GM21381 (cell line): Measurements from ENCODE around the gene MGA.

ENCODE experiments used
- ATAC-seq: cut with Tn5 transposase; IDR thresholded peaks from one replicate; pipeline ENCODE4 v1.9.1; 2021; ENCODE audit warnings: mild to moderate bottlenecking, moderate library complexity; ENCODE audit not compliant: unreplicated experiment

The MGA gene

DNA sequence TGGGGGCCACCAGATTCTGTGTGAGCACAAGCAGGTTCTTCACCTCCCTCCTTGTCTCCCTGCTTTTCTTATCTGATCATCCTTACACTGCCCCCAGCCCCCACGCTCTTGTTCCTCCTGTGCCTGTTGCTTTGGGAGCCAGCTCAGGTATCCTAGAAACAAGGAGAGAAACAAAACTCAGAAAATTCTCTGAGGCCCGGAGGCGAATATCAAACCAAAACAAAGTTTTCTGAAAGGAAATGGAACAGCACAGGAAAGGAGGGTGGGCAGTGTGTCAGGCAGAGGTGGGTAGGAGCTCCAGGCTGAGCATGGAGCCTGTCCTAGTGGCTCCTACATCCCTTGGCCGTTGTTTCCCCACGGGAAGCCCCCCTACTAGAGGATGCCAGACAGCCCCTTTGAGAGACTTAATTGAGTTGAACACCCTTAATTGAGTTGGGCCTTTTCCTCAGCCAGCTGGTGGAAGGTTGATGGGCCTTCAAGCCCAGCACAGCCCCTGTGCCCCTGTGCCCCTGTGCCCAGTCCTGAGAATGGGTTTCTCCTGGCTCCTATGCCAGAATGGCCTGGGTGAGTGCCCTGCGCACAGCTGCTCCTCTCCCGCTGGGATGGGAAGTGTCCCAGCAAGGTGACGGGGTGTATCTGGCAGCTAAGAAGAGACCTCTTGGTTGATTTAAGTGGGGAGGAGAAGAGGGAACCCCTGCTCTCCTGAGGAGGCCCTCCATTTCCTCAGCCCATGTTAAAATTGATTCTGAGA lies 144.9 kb downstream of the MGA start:
- ATAC-seq, result no peak

DNA sequence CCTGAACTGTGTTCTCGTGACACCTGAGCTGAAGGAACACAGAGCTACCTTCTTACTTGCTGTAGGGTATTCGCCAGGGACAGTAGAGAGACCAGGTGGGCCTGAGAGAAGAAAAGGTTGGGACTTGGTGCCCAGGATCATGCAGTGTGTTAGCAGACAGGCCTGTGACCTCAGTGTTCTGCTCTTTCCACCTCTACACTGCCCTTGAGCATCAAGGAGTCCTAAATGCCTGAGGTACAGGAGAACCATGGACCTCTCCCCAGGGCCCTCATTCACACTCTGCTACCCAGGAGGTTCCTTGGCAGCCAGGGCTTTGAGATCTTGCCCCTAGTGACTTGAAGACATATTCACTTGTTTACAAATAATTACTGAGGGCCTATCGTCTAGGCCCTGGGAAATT lies 145.5 kb downstream of the MGA start:
- no peak for ATAC-seq

DNA sequence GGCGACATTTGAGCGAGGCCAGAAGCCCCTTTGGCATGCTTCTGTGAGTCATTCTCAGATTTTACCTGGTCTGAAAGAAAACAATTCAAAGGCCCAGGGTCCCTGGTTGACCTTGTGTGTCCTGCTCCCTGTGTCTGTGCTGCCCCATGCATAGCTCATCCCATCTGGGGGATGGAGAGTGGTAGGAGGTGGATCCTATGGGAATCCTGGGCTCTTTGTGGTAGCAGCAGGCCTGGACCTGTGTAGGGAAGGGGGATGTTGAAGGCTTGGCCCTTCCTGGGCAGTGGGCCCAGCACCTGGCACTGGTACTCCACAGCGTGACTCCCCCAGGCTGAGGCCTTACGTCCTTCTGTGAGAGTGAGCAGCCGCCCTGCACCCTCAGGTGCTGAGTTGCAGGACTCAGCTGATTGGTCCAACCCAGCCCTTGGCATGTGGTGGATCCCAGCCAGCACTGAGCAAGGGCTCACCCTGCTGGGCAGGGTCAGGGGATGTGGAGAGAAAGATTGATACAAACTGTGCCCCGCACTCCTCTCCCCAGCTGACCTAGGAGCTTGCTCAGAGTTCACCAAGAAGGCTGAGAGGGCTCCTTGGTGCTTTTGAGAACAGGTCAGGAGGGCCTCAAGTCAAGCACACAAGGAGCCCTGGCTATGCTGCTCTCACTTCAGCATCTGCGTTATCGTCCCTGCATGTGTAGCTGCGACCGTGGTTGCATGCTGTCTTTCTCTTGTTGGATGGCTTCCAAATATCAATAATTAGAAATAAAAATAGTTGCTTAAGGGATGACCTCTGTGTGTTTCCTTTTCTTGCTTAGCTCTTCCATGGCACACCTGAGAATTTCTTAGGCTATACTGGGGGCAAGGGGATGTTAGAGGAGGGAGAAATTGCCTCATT lies 146.3 kb downstream of the MGA start:
- no peak for ATAC-seq

DNA sequence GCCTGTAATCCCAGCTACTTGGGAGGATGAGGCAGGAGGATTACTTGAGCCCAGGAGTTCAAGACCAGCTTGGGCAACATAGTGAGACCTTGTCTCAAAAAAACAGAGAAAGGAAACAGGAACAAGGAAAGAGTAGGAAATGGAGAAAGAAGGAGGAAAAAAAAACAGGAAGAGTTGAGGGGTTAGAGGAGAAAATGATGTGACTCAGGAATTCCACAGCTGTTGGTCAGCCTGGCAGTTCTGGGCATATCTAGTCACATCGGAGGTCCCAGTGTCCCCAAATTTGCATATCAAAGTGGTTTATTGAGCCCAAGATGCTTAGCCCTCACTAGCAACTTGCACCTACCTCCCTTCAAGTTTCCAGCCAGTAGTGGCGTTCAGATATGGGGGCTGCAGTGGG lies 148.9 kb downstream of the MGA start:
- ATAC-seq, result no peak

DNA sequence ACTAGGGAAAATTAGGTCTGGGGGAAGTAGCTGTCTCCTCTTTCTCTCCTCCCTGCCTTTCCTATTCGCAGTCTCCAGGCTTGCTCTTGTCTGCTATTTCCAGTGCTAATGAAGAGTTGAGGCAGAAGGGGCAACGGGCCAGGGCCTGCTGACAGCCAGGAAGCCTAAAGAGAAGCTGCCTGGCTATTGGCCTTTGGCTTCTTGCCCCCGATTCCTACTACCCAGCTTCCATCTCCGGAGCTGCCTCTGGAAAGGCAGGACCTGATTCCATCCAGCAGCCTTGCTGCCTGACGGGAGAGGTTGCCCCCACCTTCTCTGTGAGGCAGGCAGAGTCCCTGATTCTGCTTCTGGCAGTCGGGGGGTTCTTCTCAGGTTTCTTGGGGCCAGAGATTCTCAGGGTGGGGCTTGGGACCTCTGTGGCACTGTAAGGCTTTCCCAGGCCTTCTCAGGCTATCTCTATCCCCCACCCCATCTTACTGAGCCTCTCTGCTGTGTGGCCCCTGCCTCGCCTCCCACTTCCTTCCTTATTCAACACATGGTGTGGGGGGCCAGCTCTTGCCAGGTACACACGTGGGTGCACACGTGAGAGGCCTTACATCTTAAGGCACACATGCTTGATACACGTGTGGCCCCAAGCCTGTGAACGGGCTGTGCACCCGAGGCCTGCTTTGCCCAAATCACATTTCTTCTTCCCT lies 149.5 kb downstream of the MGA start:
- ATAC-seq, result no peak

DNA sequence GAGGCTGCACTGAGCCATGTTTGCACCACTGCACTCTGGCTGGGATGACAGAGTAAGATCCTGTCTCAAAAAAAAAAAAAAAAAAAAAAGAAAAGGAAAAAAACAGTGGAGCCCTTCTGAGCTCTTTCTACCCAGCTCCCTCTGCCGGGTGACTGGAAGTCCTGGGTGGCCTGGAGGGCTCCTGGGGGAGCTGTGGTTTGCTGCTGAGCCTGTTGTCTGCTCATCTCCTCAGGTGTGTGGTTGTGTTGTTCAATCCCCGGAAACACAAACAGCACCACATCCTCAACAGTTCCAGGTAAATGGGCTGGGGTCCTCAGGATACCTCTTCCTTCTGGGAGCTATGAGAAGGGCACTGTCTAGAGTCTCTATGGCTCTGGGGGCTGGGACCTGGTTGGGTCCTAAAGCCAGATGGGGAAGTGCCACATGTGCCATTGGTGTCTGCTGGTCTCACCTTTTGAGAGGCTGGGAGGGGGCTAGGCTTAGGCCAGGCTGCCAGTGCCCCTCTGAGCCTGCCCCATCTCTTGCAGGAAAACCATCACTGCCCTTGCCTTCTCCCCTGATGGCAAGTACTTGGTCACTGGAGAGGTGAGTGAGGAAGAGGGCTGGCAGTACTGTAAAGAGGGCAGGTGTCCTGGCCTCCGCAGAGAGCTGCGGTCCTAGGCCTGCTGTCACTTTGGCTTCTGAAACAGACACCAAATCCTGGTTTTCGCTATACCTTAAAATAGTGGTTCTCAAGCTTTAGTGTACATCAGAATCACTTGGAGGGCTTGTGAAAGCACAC lies 150.6 kb downstream of the MGA start:
- ATAC-seq, result no peak

DNA sequence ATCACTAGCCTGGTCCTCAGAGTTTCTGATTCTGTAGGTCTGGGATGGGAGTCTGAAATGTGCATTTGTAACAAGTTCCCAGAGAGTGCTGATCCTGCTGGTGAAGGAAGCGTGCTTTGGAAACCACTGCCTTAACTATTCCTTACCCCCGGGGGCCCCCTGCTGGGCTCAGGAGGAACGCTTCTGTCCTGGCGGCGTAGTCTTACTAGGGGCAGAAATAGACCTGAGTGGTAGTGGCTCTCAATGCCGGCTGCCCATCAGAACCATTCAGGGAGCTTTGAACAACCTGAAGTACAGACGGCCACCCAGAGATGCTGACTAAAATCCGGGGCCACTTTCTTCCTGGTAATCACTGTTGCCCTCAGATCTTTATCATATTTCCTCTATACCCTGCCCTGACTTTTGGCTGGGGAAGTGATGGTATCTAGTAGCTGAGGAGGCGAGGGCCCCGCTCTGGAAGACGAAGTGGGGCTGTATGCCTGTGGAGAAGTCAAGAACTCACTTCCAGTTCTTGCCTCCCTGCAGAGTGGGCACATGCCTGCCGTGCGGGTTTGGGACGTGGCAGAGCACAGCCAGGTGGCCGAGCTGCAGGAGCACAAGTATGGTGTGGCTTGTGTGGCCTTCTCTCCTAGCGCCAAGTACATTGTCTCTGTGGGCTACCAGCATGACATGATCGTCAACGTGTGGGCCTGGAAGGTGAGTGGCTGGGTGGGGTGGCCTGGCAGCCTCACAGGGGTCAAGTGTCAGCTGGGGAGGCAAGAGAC lies 151.4 kb downstream of the MGA start:
- ATAC-seq, result no peak

DNA sequence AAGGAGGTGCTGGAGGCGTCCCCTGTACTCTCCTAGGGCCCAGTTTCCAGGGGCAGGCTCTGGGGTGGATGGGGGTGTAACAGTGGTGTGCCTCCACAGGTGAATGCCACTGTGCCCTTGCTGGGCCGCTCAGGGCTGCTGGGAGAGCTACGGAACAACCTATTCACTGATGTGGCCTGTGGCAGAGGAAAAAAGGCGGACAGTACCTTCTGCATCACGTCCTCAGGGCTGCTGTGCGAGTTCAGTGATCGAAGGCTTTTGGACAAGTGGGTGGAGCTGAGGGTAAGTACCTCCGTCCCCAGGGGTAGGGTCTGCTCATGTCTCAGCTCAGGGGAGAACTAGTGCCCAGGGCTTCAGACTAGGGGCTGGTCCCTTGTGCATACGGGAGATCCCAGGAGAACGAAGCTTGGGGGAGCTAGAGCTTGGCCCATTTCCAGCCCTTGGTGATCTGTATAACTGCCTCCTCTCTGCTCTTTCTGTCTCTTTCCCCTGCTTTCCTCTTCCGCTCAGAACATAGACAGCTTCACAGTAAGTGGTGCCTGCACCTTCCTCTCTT lies 152.7 kb downstream of the MGA start:
- ATAC-seq, result no peak

DNA sequence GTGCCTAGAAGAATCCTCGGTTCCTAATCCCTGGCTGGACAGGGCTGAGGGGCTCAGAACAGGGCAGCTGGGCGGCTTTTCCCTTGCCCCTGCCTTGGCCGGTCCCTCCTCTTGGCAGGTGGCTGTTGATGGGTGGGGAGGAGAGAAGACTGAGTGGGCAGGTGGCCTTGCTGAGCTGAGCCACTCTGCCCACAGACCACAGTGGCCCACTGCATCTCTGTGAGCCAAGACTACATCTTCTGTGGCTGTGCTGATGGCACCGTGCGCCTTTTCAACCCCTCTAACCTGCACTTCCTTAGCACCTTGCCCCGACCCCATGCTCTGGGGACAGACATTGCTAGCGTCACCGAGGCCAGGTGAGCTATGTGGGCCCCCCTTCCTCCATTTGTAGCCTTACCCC lies 153.2 kb downstream of the MGA start:
- no peak for ATAC-seq

DNA sequence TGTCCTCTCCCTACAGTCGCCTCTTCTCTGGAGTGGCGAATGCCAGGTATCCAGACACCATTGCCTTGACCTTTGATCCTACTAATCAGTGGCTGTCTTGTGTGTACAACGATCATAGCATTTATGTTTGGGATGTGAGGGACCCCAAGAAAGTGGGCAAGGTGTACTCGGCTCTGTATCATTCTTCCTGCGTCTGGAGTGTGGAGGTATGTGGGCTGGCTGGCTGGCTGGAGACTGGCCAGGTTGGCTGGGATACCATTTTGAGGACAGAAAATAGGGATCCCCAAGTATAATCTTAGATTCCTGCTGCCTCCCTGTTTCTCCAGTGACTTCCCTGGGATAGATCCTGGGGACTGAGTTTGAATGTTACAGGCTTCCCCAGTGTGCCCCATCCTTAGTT lies 154.3 kb downstream of the MGA start:
- no peak for ATAC-seq

DNA sequence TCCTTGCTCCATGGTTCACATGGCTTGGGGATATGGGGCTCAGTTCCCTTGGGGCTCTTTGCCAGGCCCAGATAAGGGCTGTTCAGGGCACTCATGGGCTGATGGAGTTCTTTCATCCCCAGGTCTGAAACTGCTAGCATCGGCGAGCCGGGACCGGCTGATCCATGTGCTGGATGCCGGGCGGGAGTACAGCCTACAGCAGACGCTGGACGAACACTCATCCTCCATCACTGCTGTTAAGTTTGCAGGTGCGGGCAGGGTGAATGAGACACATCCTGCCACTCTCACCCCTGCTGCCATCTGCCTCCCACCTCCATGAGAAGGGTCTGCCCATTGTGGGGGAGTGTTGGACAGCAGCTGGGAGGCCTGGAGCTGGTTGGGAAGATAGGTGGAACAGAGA lies 156.6 kb downstream of the MGA start:
- ATAC-seq, result no peak

DNA sequence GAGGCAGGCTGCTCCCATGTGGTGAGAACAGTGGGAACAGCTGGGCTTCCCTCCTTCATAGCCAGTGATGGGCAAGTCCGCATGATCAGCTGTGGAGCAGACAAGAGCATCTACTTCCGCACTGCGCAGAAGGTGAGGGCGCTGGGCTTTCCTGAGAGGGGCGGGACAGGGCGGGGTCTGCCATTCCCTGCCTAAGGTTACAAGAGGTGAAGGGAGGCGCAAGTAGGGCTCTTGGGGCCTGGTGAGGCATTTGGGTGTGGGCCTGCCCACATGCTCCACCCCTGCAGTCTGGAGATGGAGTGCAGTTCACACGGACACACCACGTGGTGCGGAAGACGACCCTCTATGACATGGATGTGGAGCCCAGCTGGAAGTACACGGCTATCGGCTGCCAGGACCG lies 157.1 kb downstream of the MGA start:
- ATAC-seq, result no peak

DNA sequence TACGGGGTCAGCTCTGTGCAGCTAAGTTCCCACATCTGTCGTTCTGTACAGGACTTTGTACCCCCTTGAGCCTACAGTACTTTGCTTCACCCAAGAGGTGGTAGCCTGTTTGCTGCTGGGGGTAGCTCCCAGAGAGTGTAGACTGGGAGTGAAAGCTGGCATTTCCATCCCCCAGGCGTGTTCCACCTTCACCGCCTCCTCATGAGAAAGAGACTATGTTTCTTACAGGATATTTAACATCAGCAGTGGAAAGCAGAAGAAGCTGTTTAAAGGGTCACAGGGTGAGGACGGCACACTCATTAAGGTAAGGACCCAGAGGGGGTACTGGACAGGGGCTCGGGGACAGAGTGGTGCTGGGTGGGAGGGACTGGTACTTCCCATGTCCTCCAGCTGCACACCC lies 157.6 kb downstream of the MGA start:
- no peak for ATAC-seq

DNA sequence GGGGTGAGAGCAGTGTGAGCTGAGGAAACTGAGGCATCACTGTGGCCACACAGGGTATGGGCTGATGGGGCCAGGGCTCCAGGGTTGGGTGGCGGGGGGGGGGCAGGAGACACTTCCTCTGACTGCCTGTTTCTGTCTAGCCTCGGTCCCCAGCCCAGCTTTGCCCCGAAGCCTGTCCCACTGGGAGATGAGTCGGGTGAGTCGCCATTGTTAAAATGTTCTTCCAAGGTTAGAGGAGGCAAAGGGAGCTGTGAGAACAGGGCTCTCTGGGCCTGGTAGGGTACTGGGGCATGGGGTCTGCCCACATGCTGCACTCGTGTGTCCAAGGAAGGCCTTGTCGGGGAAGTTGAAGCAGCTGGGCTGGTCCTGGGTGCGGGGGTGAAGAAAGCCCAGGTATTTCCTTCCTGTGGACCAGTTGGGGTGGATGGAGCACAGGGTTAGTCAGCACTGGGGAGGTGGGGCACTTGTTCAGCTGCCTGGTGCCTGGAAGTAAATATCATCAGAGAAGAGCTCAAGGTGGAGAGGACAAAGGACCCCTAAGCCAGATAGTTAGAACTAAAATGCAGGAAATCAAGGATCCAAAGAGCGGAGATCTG lies 159.3 kb downstream of the MGA start:
- no peak for ATAC-seq

DNA sequence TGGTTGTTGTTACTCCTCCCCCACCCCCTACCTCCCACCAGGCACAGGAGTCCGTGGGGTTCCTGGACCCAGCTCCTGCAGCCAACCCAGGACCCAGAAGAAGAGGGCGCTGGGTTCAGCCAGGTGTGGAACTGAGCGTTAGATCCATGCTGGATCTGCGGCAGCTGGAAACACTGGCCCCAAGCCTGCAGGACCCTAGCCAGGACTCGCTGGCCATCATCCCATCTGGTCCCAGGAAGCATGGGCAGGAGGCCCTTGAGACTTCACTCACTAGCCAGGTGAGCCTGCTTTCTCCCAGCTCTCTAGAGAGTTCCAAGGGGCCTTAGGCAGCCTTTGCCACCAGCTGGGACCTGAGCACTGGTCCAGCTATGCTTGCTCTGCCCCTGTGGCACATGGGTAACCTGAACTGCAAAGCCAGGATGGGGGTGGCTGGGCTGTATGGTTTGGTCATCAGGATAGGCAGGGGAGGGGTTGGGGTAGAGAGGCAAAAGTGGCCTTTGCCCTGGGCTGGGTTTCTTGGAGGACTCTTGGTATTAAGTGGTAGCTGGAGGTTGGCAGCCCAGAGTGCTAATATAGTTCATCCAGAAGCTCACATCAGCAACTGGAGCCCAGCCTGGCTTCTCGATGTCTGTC lies 160.7 kb downstream of the MGA start:
- ATAC-seq, result no peak

DNA sequence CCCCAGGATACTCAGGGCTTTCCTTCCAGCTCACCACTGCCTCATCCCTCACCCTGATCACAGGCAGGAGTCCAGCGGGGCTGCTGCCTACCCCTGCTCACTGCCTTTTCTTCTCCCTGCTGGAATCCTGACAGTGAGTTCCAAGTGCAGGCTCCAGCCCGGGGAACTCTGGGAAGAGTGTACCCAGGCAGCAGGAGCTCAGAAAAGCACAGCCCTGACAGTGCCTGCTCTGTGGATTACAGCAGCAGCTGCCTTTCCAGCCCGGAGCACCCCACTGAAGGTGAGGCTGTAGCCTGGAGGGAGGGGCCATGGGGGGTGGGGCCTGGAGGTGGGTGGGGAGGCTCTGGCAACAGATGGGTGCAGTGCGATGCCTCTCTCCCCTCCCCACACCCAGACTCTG lies 161.6 kb downstream of the MGA start:
- no peak for ATAC-seq

DNA sequence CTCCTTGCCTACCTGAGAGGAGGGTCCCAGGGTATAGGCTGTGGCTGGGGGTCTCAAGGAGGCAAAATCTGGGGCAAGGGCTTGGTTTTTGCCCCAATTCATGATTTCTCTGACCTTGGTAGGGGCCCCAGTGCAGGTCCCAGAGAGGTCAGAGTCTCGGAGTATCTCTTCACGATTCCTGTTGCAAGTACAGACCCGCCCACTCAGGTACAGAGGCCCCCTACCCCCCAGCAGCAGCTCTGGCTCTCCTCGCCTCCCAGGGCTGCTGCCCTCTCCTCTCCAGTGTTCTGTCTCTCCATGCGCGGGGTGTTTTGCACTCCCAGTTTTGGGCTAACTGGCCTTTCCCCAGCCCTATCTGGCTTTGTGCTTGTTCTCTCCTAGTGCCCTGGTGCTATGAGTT lies 162.3 kb downstream of the MGA start:
- ATAC-seq, result no peak
